CD14-positive monocyte (primary cell): Measurements from ENCODE around the gene SLIRP. TPM values are rescaled to one million over a fixed set of nuclear protein-coding genes. Genes with fewer than 3 reads are reported as not detected.

Source experiments
- DNase-seq, 3 donors: peaks; one replicate each; pipeline ENCODE4 v3.0.0-alpha.2; 2011 to 2022
- H2AFZ ChIP-seq: 2 replicates; pipeline ENCODE4 v1.6.0; 2012; ENCODE audit warnings: mild to moderate bottlenecking, low read depth, low read length, inconsistent platforms; ENCODE audit not compliant: insufficient read depth, poor library complexity, severe bottlenecking
- H3K27ac ChIP-seq, 2 donors: 1 replicate in 1 of 2; 2 replicates in 1 of 2; pipeline ENCODE4 v1.5.1; 2012 to 2013; ENCODE audit warnings: low read length in 2 of 2, control low read depth in 1 of 2, inconsistent platforms in 1 of 2, low read depth in 1 of 2, mild to moderate bottlenecking in 1 of 2
- H3K27me3 ChIP-seq, 2 donors: one replicate each; pipeline versions ENCODE4 v1.6.0 to v1.6.1; 2011 to 2013; ENCODE audit warnings: low read length in 2 of 2; ENCODE audit not compliant: control insufficient read depth in 2 of 2, insufficient read depth in 2 of 2
- H3K36me3 ChIP-seq, 2 donors: replicated peaks in 1 of 2; 1 replicate in 1 of 2; 2 replicates in 1 of 2; pipeline versions ENCODE4 v1.5.1 to v1.6.1; 2012 to 2013; ENCODE audit warnings: low read length in 2 of 2, control low read depth in 1 of 2, inconsistent platforms in 1 of 2, mild to moderate bottlenecking in 1 of 2; ENCODE audit not compliant: insufficient read depth in 2 of 2, control insufficient read depth in 1 of 2
- H3K4me1 ChIP-seq, 2 donors: 1 replicate in 1 of 2; 2 replicates in 1 of 2; pipeline versions ENCODE4 v1.5.1 to v1.6.1; 2012 to 2013; ENCODE audit warnings: low read length in 2 of 2, control low read depth in 1 of 2, inconsistent platforms in 1 of 2, mild to moderate bottlenecking in 1 of 2, moderate library complexity in 1 of 2; ENCODE audit not compliant: insufficient read depth in 2 of 2, control insufficient read depth in 1 of 2
- H3K4me2 ChIP-seq: replicated peaks from 2 replicates; pipeline ENCODE3; 2012; ENCODE audit warnings: low read length, moderate library complexity, mild to moderate bottlenecking; ENCODE audit not compliant: poor library complexity, severe bottlenecking; ENCODE audit errors: extremely low read depth
- H3K4me3 ChIP-seq, 3 experiments: fragments of 200-600 bp in 1 of 3; sonication (generic) in 1 of 3; replicated peaks in 1 of 3; 1 replicate in 2 of 3; 2 replicates in 1 of 3; pipeline ENCODE4 v1.5.1; 2011 to 2013; ENCODE audit warnings: low read length in 3 of 3, mild to moderate bottlenecking in 3 of 3, control low read depth in 2 of 3, low read depth in 2 of 3, inconsistent platforms in 1 of 3, moderate library complexity in 1 of 3
- H3K79me2 ChIP-seq: 2 replicates; pipeline ENCODE4 v1.6.0; 2012; ENCODE audit warnings: mild to moderate bottlenecking, control low read depth, inconsistent platforms, low read length, moderate library complexity; ENCODE audit not compliant: insufficient read depth
- H3K9ac ChIP-seq: 2 replicates; pipeline ENCODE4 v1.6.0; 2017; ENCODE audit warnings: low read length, mild to moderate bottlenecking; ENCODE audit not compliant: insufficient read depth, poor library complexity, severe bottlenecking
- H3K9me3 ChIP-seq, 2 donors: replicated peaks in 1 of 2; 1 replicate in 1 of 2; 2 replicates in 1 of 2; pipeline versions ENCODE4 v1.5.1 to v1.6.1; 2012 to 2013; ENCODE audit warnings: low read length in 2 of 2, control low read depth in 1 of 2; ENCODE audit not compliant: control insufficient read depth in 1 of 2, insufficient read depth in 1 of 2
- H4K20me1 ChIP-seq: 2 replicates; pipeline ENCODE4 v1.6.0; 2012; ENCODE audit warnings: mild to moderate bottlenecking, low read length, control low read depth, moderate library complexity; ENCODE audit not compliant: insufficient read depth
- H3K27ac Mint-ChIP-seq, 7 donors: one replicate each; pipeline ENCODE4 v1.8.0; 2020; ENCODE audit warnings: mild to moderate bottlenecking in 7 of 7, mixed read lengths in 7 of 7, moderate library complexity in 6 of 7, inconsistent platforms in 2 of 7
- H3K27me3 Mint-ChIP-seq, 3 donors: one replicate each; pipeline ENCODE4 v1.8.0; 2021 to 2022; ENCODE audit warnings: low read depth in 3 of 3, mild to moderate bottlenecking in 3 of 3, mixed read lengths in 3 of 3, moderate library complexity in 3 of 3, inconsistent platforms in 1 of 3
- H3K36me3 Mint-ChIP-seq, 2 donors: one replicate each; pipeline ENCODE4 v1.8.0; 2020; ENCODE audit warnings: mixed read lengths in 2 of 2, inconsistent platforms in 1 of 2, mild to moderate bottlenecking in 1 of 2
- H3K4me1 Mint-ChIP-seq: one replicate; pipeline ENCODE4 v1.8.0; 2020; ENCODE audit warnings: mild to moderate bottlenecking, mixed read lengths
- H3K4me3 Mint-ChIP-seq, 2 donors: one replicate each; pipeline ENCODE4 v1.8.0; 2020; ENCODE audit warnings: mild to moderate bottlenecking in 2 of 2, mixed read lengths in 2 of 2, moderate library complexity in 1 of 2
- H3K9me3 Mint-ChIP-seq, 7 donors: one replicate each; pipeline ENCODE4 v1.8.0; 2020 to 2022; ENCODE audit warnings: mixed read lengths in 7 of 7, mild to moderate bottlenecking in 6 of 7, moderate library complexity in 6 of 7, inconsistent platforms in 2 of 7
- CTCF ChIP-seq: fragments of 200-600 bp; IDR thresholded peaks from one replicate; pipeline ENCODE4 v1.8.0; 2022; ENCODE audit warnings: antibody characterized with exemption, mild to moderate bottlenecking
- WGBS: methylation state at CpG from one replicate; pipeline ENCODE4 v1.1.5; 2013; ENCODE audit warnings: missing lambda C conversion rate; ENCODE audit not compliant: insufficient coverage; 5-methylcytosine and 5-hydroxymethylcytosine counted together
- intact Hi-C, 2 donors: fragments of 100-400 bp; cut with micrococcal nuclease; formaldehyde crosslinking; loops; one replicate each; pipeline versions ENCODE4 v1.15.0 to v1.15.1; 2023
- polyA plus RNA-seq, 3 donors: library from polyadenylated mRNA; depleted of rRNA in 1 of 3; unstranded in 2 of 3; stranded (reverse) in 1 of 3; fragments of 300-500 nt in 2 of 3; fragments of >200 nt in 1 of 3; fragmentation: Illumina TruSeq in 2 of 3; gene quantifications; 1 replicate in 2 of 3; 2 replicates in 1 of 3; pipeline ENCODE4 v1.2.3, GENCODE V29; 2012 to 2021

SLIRP gene
- polyA plus RNA-seq, 3 donors, result 89.3 to 402 (median 323) TPM

DNA sequence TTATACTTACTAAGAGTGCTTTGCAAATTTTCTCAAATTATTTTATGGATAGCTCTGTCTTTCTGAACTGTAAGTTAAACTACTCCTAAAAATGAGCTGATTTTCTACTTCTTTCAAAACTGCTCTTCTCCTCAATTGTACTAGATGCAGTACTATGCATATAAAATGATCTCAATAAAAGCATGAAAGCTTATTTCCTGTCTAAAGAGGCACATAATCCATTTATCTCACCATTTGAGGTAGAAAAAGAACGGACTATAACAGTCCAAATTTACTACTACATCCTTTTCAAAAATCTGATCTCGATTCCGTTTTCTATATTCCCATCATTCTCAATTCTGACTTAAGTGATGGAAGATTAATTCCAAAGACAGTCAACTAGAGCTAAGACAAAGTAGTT, 14.4 kb downstream of the SLIRP start:
- Histone ChIP-seq H3K4me2 (no peak overlapping the region), H3K4me1 (no peaks in the 10 kb centered on the region), H3K27ac (no peak overlapping the region), H3K4me3 (no peak overlapping the region), H3K9me3 (no peaks in the 10 kb centered on the region), H3K36me3 (peaks cover 91 to 100% of the 10 kb centered on the region in 2 donors), H3K27me3 (no peaks in the 10 kb centered on the region), H2AFZ (no peak overlapping the region), H4K20me1 (peaks cover 49% of the 10 kb centered on the region), H3K79me2 (peaks cover 20% of the 10 kb centered on the region), H3K9ac (no peak overlapping the region)
- no CpG with 5 or more reads among the region's 3 CpGs for WGBS
- intact Hi-C loops, result no loop called here
- Mint-ChIP-seq H3K36me3 (peaks cover 79 to 96% of the 10 kb centered on the region in 2 donors), H3K27me3 (no peaks in the 10 kb centered on the region), H3K9me3 (no peaks in the 10 kb centered on the region), H3K4me3 (no peak overlapping the region), H3K4me1 (no peaks in the 10 kb centered on the region), H3K27ac (peak overlapping the region in 1 of 7 donors; percentile 73)
- no peak for TF ChIP-seq CTCF
- no peak for DNase-seq

- no peak for TF ChIP-seq CTCF
- no peak overlapping the region for H3K27ac ChIP-seq
- peaks cover 16% of the 10 kb centered on the region for H3K79me2 ChIP-seq
- H4K20me1 ChIP-seq, result peaks cover 16% of the 10 kb centered on the region
- Mint-ChIP-seq H3K27ac (peak overlapping the region in 1 of 7 donors; percentile 15), H3K4me1 (no peaks in the 10 kb centered on the region), H3K4me3 (no peak overlapping the region), H3K27me3 (peaks cover 0 to 2% (median 0%) of the 10 kb centered on the region in 3 donors), H3K9me3 (no peaks in the 10 kb centered on the region), H3K36me3 (peaks cover 88 to 96% of the 10 kb centered on the region in 2 donors)
- no peak overlapping the region for H2AFZ ChIP-seq
- intact Hi-C loops, result no loop called here
- H3K4me1 ChIP-seq, result no peaks in the 10 kb centered on the region
- H3K4me3 ChIP-seq, result no peak overlapping the region
- no peaks in the 10 kb centered on the region for H3K9me3 ChIP-seq
- no peak overlapping the region for H3K9ac ChIP-seq
- no peaks in the 10 kb centered on the region for H3K27me3 ChIP-seq
- no CpG with 5 or more reads among the region's 3 CpGs for WGBS
- no peak overlapping the region for H3K4me2 ChIP-seq
- DNase-seq, result no peak
- H3K36me3 ChIP-seq, result peaks cover 99 to 100% of the 10 kb centered on the region in 2 donors
Observed at GRCh38 chr14:77730976-77731497, 23.1 kb downstream of the SLIRP start.
